ENCODE results near the gene HSPA2.

HSPA2 gene

GRCh38 chr14:64540208-64541202 lies at the start of gene HSPA2:
TSS of gene HSPA2 (plus strand) at chr14:64540741. CDS start at chr14:64540850, 109 bp downstream.
- peak; percentile 98 for DNase-seq

GRCh38 chr14:64491637-64492036 lies 48.9 kb upstream of the HSPA2 start:
- no peak for DNase-seq

- no peak for DNase-seq
These were observed 47.1 kb upstream of the HSPA2 start for GRCh38 chr14:64493455-64493854.

GRCh38 chr14:64495252-64495651 lies 45.3 kb upstream of the HSPA2 start:
- no peak for DNase-seq

GRCh38 chr14:64496764-64497163 lies 43.8 kb upstream of the HSPA2 start:
- no peak for DNase-seq

GRCh38 chr14:64500088-64500487 lies 40.5 kb upstream of the HSPA2 start:
- DNase-seq, result no peak

- DNase-seq, result peak; percentile 32
These were observed 39.0 kb upstream of the HSPA2 start for GRCh38 chr14:64501411-64502171.

- peak; percentile 31 for DNase-seq
These were observed 38.1 kb upstream of the HSPA2 start for GRCh38 chr14:64502456-64502855.

- peak; percentile 34 for DNase-seq
These were observed 37.6 kb upstream of the HSPA2 start for GRCh38 chr14:64502887-64503433.

GRCh38 chr14:64503434-64504309 lies 36.9 kb upstream of the HSPA2 start, which contains the start of gene ZBTB25:
TSS of gene ZBTB25 (minus strand) at chr14:64503838. CDS start at chr14:64490533, 13,305 bp downstream.
- peak; percentile 97 for DNase-seq

GRCh38 chr14:64504310-64504896 lies 36.1 kb upstream of the HSPA2 start, which contains the start of gene ZBTB1:
TSS of gene ZBTB1 (plus strand) at chr14:64504770. CDS start at chr14:64521505, 16,735 bp downstream.
- DNase-seq, result peak; percentile 93

- peak; percentile 93 for DNase-seq
These were observed 35.4 kb upstream of the HSPA2 start for GRCh38 chr14:64504897-64505794.

- peak; percentile 25 for DNase-seq
These were observed 33.8 kb upstream of the HSPA2 start for GRCh38 chr14:64506721-64507120.

GRCh38 chr14:64507376-64508156 lies 33.0 kb upstream of the HSPA2 start:
- DNase-seq, result peak; percentile 69

GRCh38 chr14:64508215-64508776 lies 32.2 kb upstream of the HSPA2 start:
- DNase-seq, result peak; percentile 83

- DNase-seq, result no peak
These were observed 31.5 kb upstream of the HSPA2 start for GRCh38 chr14:64509036-64509435.

GRCh38 chr14:64510825-64511671 lies 29.5 kb upstream of the HSPA2 start:
- peak; percentile 72 for DNase-seq

GRCh38 chr14:64513271-64513670 lies 27.3 kb upstream of the HSPA2 start:
- no peak for DNase-seq
